Mesodermal cell (in vitro differentiated cells): Measurements from ENCODE around the gene HLA-E.
"Not testable (repeated sequence)": the region's sequence is repeated elsewhere in the genome, so short reads cannot be mapped to it uniquely, and the experiment has no call there.

Experiments
- H3K27ac ChIP-seq: 2 replicates; pipeline ENCODE4 v1.7.0; 2013; ENCODE audit warnings: mild to moderate bottlenecking, low read depth, low read length, moderate library complexity; ENCODE audit not compliant: severe bottlenecking
- H3K36me3 ChIP-seq: 2 replicates; pipeline ENCODE4 v1.7.1; 2013; ENCODE audit warnings: mild to moderate bottlenecking, low read length, moderate library complexity; ENCODE audit not compliant: control insufficient read depth, insufficient read depth
- H3K4me1 ChIP-seq: one replicate; pipeline ENCODE4 v1.7.1; 2013; ENCODE audit warnings: mild to moderate bottlenecking, low read length; ENCODE audit not compliant: insufficient read depth, control insufficient read depth, poor library complexity, severe bottlenecking
- H3K4me3 ChIP-seq: 2 replicates; pipeline ENCODE4 v1.7.0; 2013; ENCODE audit warnings: low read length, control low read depth, mild to moderate bottlenecking; ENCODE audit not compliant: insufficient read depth, poor library complexity, severe bottlenecking; ENCODE audit errors: extremely low read depth
- H3K9me3 ChIP-seq: 2 replicates; pipeline ENCODE4 v1.7.1; 2013; ENCODE audit warnings: mild to moderate bottlenecking, low read length, moderate library complexity; ENCODE audit not compliant: control insufficient read depth
- WGBS, 2 experiments: methylation state at CpG; one replicate each; pipeline ENCODE4 v1.1.5; 2013; ENCODE audit warnings: missing lambda C conversion rate in 2 of 2; ENCODE audit not compliant: insufficient coverage in 2 of 2; 5-methylcytosine and 5-hydroxymethylcytosine counted together

Gene HLA-E

GRCh38 chr6:30508890-30509736 is 19.8 kb downstream of the HLA-E start:
- H3K27ac ChIP-seq = no peak overlapping the region
- H3K36me3 ChIP-seq = no peaks in the 10 kb centered on the region

GRCh38 chr6:30510419-30511168 is 21.3 kb downstream of the HLA-E start:
- Histone ChIP-seq H3K4me1 (no peaks in the 10 kb centered on the region), H3K27ac (no peak overlapping the region), H3K4me3 (no peak overlapping the region), H3K9me3 (no peaks in the 10 kb centered on the region), H3K36me3 (no peaks in the 10 kb centered on the region)
- WGBS, 2 experiments = 80 to 98% methylated on average over 4 to 6 of the region's 10 CpGs

More at GRCh38 chr6:30508890-30509736, 19.8 kb downstream of the HLA-E start:
- WGBS, 2 experiments = 46 to 66% methylated on average over 2 of the region's 5 CpGs
- no peaks in the 10 kb centered on the region for H3K4me1 ChIP-seq
- H3K9me3 ChIP-seq = no peaks in the 10 kb centered on the region
- no peak overlapping the region for H3K4me3 ChIP-seq

GRCh38 chr6:30511169-30511546 is 21.8 kb downstream of the HLA-E start:
- H3K4me3 ChIP-seq = no peak overlapping the region
- H3K9me3 ChIP-seq = no peaks in the 10 kb centered on the region
- no peak overlapping the region for H3K27ac ChIP-seq
- WGBS, 2 experiments = 75 to 83% methylated on average over 5 of the region's 5 CpGs
- H3K36me3 ChIP-seq = no peaks in the 10 kb centered on the region
- no peaks in the 10 kb centered on the region for H3K4me1 ChIP-seq

- H3K36me3 ChIP-seq = no peaks in the 10 kb centered on the region
- peaks cover 3% of the 10 kb centered on the region for H3K9me3 ChIP-seq
- 100% methylated on average over 1 of the region's 2 CpGs for WGBS, 2 experiments
- no peaks in the 10 kb centered on the region for H3K4me1 ChIP-seq
- H3K4me3 ChIP-seq = no peak overlapping the region
- no peak overlapping the region for H3K27ac ChIP-seq
These were observed 24.1 kb downstream of the HLA-E start for GRCh38 chr6:30513451-30513850.

GRCh38 chr6:30515106-30515505 is 25.8 kb downstream of the HLA-E start:
- no peaks in the 10 kb centered on the region for H3K36me3 ChIP-seq
- H3K4me1 ChIP-seq = no peaks in the 10 kb centered on the region
- WGBS, 2 experiments = 50% methylated on average over 2 of the region's 4 CpGs; no CpG with 5 or more reads in 1 of the 2 experiments
- peaks cover 3% of the 10 kb centered on the region for H3K9me3 ChIP-seq
- H3K27ac ChIP-seq = no peak overlapping the region
- H3K4me3 ChIP-seq = no peak overlapping the region

DNA sequence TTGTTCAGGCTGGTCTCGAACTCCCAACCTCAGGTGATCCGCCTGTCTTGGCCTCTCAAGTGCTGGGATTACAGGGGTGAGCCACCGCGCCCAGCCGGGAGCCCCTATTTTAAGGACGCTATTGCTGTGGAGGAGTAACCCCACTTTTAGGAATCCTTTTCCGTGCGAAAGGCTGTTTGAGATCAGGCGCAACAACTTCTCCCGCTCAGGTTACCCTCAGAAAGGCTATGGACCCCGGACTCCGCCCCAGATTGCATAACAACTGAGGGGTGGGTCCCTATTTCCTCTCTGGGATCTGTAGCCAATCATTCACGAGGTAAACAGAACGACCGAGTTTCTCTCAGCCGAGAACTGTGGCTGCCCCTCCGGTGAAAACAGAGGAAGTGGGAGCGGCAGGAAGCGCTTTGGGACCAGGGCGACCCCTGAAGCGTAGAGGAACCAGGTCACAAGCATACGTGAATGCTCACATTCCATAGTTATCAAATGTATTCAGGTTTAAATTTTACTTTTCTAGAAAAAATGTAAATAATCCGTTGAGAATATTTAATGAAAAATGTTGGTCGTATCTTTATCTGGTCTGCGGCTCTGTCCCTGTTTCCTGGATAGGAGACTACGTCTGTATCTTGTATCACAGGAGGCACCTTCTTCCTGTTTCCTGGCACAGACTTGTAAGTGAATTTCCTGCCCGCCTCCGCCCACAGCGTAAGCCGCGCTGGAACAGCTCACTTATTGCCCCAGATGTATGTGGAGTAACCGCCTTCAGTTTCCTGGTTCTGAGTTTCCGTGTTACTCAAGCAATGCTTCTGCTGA is 26.8 kb downstream of the HLA-E start:
- Histone ChIP-seq H3K9me3 (peaks cover 3% of the 10 kb centered on the region), H3K4me1 (no peaks in the 10 kb centered on the region), H3K27ac (peak overlapping the region; percentile 96), H3K4me3 (peak overlapping the region; percentile 38), H3K36me3 (no peaks in the 10 kb centered on the region)
- WGBS, 2 experiments = 18 to 21% methylated on average over 19 to 27 of the region's 33 CpGs

DNA sequence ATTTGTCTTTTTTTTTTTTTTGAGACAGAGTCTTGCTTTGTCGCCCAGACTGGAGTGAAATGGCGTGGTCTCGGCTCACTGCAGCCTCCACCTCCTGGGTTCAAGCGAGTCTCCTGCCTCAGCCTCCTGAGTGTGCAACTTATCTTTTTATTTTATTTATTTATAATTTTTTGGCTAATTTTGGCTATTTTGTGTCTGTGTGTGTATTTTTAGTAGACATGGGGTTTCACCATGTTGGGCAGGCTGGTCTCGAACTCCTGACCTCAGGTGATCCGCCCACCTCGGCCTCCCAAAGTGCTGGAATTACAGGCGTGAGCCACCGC is 27.4 kb downstream of the HLA-E start:
- Histone ChIP-seq H3K27ac (peak overlapping the region; percentile 96), H3K4me3 (peak overlapping the region; percentile 38)
- H3K4me1 ChIP-seq, H3K36me3 ChIP-seq, H3K9me3 ChIP-seq: not testable (repeated sequence)
- WGBS, 2 experiments = 80% methylated on average over 1 of the region's 9 CpGs

DNA sequence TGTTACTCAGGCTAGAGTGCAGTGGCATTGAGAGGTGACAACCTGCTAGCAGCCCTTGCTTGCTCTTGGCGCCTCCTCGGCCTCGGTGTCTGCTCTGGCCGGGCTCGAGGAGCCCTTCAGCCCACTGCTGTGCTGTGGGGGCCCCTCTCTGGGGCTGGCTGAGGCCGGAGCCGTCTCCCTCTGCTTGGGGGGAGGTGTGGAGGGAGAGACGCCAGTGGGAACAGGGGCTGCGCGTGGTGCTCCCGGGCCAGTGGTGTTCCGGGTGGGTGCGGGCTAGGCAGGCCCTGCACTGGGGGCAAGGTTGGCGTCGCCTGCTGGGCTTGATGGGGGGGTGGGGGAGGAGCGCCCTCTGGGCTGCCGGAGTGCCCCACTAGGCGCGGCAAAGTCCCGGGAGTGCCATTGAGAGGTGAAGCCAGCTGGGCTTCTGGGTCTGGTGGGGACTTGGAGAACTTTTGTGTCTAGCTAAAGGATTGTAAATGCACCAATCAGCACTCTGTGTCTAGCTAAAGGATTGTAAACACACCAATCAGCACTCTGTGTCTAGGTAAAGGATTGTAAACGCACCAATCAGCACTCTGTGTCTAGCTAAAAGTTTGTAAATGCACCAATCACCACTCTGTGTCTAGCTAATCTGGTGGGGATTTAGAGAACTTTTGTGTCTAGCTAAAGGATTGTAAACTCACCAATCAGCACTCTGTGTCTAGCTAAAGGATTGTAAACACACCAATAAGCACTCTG is 28.6 kb downstream of the HLA-E start:
- H3K9me3 ChIP-seq, H3K36me3 ChIP-seq, H3K4me3 ChIP-seq, H3K4me1 ChIP-seq, H3K27ac ChIP-seq: not testable (repeated sequence)
- WGBS, 2 experiments = 93 to 100% methylated on average over 2 to 12 of the region's 21 CpGs

DNA sequence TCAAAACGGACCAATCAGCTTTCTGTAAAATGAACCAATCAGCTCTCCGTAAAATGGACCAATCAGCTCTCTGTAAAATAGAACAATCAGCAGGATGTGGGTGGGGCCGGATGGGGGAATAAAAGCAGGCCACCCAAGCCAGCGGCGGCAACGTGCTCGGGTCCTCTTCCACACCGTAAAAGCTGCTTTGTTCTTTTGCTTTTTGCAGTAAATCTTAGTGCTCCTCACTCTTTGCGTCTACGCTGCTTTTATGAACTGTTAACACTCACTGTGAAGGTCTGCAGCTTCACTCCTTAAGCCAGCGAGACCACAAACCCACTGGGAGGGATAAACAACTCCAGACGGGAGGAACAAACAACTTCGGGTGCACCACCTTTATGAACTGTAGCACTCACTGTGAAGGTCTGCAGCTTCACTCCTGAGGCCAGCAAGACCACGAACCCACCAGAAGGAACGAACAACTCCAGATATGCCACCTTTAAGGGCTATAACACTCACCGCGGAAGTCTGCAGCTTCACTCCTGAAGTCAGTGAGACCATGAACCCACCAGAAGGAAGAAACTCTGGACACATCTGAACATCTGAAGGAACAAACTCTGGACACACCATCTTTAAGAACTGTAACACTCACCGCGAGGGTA is 29.3 kb downstream of the HLA-E start:
- 85 to 96% methylated on average over 17 to 18 of the region's 19 CpGs for WGBS, 2 experiments
- not testable (repeated sequence) for H3K4me1 ChIP-seq, H3K27ac ChIP-seq, H3K9me3 ChIP-seq, H3K36me3 ChIP-seq, H3K4me3 ChIP-seq

DNA sequence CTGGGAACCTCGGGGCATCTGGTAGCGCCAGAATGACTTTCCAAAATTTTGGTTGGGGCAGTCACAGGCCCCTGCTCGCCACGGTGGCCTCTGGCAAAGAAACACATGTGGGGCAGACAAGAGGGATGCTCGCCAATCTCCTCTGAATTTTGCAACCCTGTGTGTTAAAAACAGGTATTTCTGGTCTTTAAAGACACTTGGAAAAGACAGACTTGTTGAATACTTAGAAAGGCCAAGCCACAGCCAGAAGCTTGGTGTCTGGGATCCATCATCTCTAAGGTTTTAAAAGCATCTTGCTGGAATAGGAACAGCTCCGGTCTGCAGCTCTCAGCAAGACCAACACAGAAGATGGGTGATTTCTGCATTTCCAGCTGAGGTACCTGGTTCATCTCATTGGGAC is 31.2 kb downstream of the HLA-E start:
- WGBS, 2 experiments = 89 to 96% methylated on average over 6 of the region's 6 CpGs
- peaks cover 3% of the 10 kb centered on the region for H3K9me3 ChIP-seq
- no peaks in the 10 kb centered on the region for H3K4me1 ChIP-seq
- H3K36me3 ChIP-seq = no peaks in the 10 kb centered on the region
- no peak overlapping the region for H3K4me3 ChIP-seq
- H3K27ac ChIP-seq = no peak overlapping the region
